ENCODE data around the gene ZNF224. TPM values are rescaled to one million over a fixed set of nuclear protein-coding genes. Genes with fewer than 3 reads are reported as not detected.

The ZNF224 gene
- polyA plus RNA-seq, 1 donor (not counting 4 experiments of a cell fraction or from before 2014, with no cell fraction given): 17.5 TPM

- DNase-seq (ENCODE audit: low read depth, low spot score) (peak; percentile 41), FAIRE-seq (peak; percentile 93)
- H2AFZ ChIP-seq (ENCODE audit: control insufficient read depth, low read length): peak within 1 kb of the TSS; percentile 100
- H3K9me3 ChIP-seq (ENCODE audit: control insufficient read depth, low read depth, low read length): no peaks in the 10 kb centered on the region
- peak within 1 kb of the TSS; percentile 64 for H3K27ac ChIP-seq (ENCODE audit: control insufficient read depth, insufficient read depth, low read length)
- peaks cover 16% of the 10 kb centered on the region for H3K4me1 ChIP-seq (ENCODE audit: control insufficient read depth, extremely low read depth, insufficient read depth, low read length)
- no peaks in the 10 kb centered on the region for H4K20me1 ChIP-seq (ENCODE audit: control insufficient read depth, extremely low read depth, insufficient read depth, low read length)
- peak within 1 kb of the TSS; percentile 62 for H3K9ac ChIP-seq (ENCODE audit: control insufficient read depth, extremely low read depth, insufficient read depth, low read length)
- H3K27me3 ChIP-seq (ENCODE audit: control insufficient read depth, extremely low read depth, insufficient read depth, low read length): no peaks in the 10 kb centered on the region
- TF ChIP-seq EZH2 (IDR thresholded peaks at IDR 0.05; ENCODE audit: low read length) (no peak), CTCF (optimal IDR thresholded peaks at IDR 0.05 in 1 of 3, IDR thresholded peaks at IDR 0.05 in 1 of 3, conservative IDR thresholded peaks at IDR 0.05 in 1 of 3; ENCODE audit: extremely low read depth in 1 of 3, insufficient read depth in 2 of 3, low read length in 3 of 3) (no peak)
- dilution Hi-C loops (cut with MboI; ENCODE audit: extremely low pct_ligation_motif_present, low sequenced_read_pairs): no loop called here
- peaks cover 9% of the 10 kb centered on the region for H3K79me2 ChIP-seq (ENCODE audit: control insufficient read depth, insufficient read depth, low read length)
- H3K36me3 ChIP-seq (ENCODE audit: control insufficient read depth in 2 of 2, extremely low read depth in 1 of 2, insufficient read depth in 2 of 2, low read length in 2 of 2): peaks cover 0 to 4% of the 10 kb centered on the region in 2 experiments
- H3K9me1 ChIP-seq (ENCODE audit: control insufficient read depth, extremely low read depth, insufficient read depth, low read length): no peaks in the 10 kb centered on the region
- H3K4me3 ChIP-seq (ENCODE audit: control insufficient read depth in 2 of 3, extremely low read depth in 1 of 3, insufficient read depth in 2 of 3, low read depth in 1 of 3, low read length in 3 of 3): peak within 1 kb of the TSS; percentile 54 to 97 (median 96)
- H3K4me2 ChIP-seq (ENCODE audit: control insufficient read depth, extremely low read depth, insufficient read depth, low read depth, low read length): peak within 1 kb of the TSS; percentile 98
Measured at GRCh38 chr19:44071824-44072542, 22.2 kb upstream of the ZNF224 start, which contains the start of gene ZNF284. Gene ZNF284, plus strand, starts transcription at chr19:44072159. Its CDS starts 4,231 bp downstream, at chr19:44076390.

- Histone ChIP-seq H3K79me2 (ENCODE audit: control insufficient read depth, insufficient read depth, low read length) (peaks cover 9% of the 10 kb centered on the region), H4K20me1 (ENCODE audit: control insufficient read depth, extremely low read depth, insufficient read depth, low read length) (no peaks in the 10 kb centered on the region), H3K27me3 (ENCODE audit: control insufficient read depth, extremely low read depth, insufficient read depth, low read length) (no peaks in the 10 kb centered on the region), H3K4me1 (ENCODE audit: control insufficient read depth, extremely low read depth, insufficient read depth, low read length) (peaks cover 16% of the 10 kb centered on the region), H3K9me3 (ENCODE audit: control insufficient read depth, low read depth, low read length) (no peaks in the 10 kb centered on the region), H3K4me2 (ENCODE audit: control insufficient read depth, extremely low read depth, insufficient read depth, low read depth, low read length) (peak overlapping the region; percentile 98), H3K9me1 (ENCODE audit: control insufficient read depth, extremely low read depth, insufficient read depth, low read length) (no peaks in the 10 kb centered on the region), H3K9ac (ENCODE audit: control insufficient read depth, extremely low read depth, insufficient read depth, low read length) (peak overlapping the region; percentile 62), H3K4me3 (ENCODE audit: control insufficient read depth in 2 of 3, extremely low read depth in 1 of 3, insufficient read depth in 2 of 3, low read depth in 1 of 3, low read length in 3 of 3) (peak overlapping the region; percentile 54 to 97 (median 96)), H2AFZ (ENCODE audit: control insufficient read depth, low read length) (peak overlapping the region; percentile 100), H3K36me3 (ENCODE audit: control insufficient read depth in 2 of 2, extremely low read depth in 1 of 2, insufficient read depth in 2 of 2, low read length in 2 of 2) (peaks cover 3 to 4% of the 10 kb centered on the region in 2 experiments), H3K27ac (ENCODE audit: control insufficient read depth, insufficient read depth, low read length) (peak overlapping the region; percentile 64)
- peak; percentile 53 for FAIRE-seq
- TF ChIP-seq EZH2 (IDR thresholded peaks at IDR 0.05; ENCODE audit: low read length) (no peak), CTCF (optimal IDR thresholded peaks at IDR 0.05 in 1 of 3, IDR thresholded peaks at IDR 0.05 in 1 of 3, conservative IDR thresholded peaks at IDR 0.05 in 1 of 3; ENCODE audit: extremely low read depth in 1 of 3, insufficient read depth in 2 of 3, low read length in 3 of 3) (peak in 1 of 3 experiments; percentile 28)
- peak; percentile 13 for DNase-seq (ENCODE audit: low read depth, low spot score)
- dilution Hi-C loops (cut with MboI; ENCODE audit: extremely low pct_ligation_motif_present, low sequenced_read_pairs): no loop called here
Measured at GRCh38 chr19:44072543-44073401, 21.4 kb upstream of the ZNF224 start.

Measured in keratinocyte (primary cell).